ENCODE measurements around the gene CSNK1G1.
"Not testable (repeated sequence)": the region's sequence is repeated elsewhere in the genome, so short reads cannot be mapped to it uniquely, and the experiment has no call there.

CSNK1G1 gene

DNA sequence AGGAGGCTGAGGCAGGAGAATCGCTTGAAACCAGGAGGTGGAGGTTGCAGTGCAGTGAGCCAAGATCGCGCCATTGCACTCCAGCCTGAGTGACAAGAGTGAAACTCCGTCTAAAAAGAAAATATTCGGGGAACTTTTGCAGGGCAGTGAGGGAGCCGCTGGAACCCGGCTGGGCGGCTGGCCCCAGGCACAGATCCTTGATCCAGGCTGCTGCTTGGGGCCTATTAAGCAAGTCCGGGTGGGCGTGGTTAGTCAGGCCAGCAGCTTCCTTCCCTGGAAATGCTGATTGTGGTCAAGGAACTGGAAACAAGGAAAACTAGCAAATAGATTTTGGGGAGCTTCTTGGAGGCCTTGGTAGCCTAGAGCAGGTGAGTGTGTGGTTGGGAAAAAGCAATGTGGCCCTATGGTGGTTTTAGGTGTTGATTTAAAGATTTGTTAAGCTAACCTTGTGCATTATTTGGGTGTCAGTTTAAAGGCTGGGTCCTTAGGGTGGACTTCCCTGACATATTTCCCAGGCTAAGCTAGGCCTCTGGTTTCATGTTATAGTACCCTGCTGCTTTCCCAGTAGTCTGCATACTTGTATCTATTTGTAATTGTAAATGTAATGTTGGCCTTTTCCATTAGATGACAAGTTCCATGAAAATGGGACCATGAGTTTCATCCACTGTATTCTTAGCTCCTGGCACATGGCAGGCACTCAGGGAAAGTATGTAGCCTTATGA, 222.2 kb downstream of the CSNK1G1 start:
- DNase-seq (ENCODE audit: low read depth) = no peak

DNA sequence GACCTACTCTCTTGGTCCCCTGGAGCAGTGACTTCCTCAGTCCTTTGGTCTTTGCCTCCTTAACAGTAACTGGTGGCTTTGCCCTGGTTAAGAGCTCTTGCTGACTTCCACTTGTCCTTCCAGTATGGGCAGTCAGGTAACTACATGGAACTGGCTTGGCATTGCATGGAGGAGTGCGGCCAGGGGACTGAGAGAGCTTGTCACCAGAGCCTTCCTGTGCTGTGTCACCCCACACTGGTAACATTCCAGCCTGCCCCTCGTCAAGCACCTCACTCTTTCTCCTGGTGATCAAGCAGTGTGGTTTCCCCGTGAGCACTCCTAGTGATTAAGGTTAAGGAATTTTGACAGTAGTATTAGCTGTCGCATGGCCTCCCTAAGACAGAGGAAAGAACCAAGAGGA, 223.8 kb downstream of the CSNK1G1 start:
- no peak for DNase-seq (ENCODE audit: low read depth)

DNA sequence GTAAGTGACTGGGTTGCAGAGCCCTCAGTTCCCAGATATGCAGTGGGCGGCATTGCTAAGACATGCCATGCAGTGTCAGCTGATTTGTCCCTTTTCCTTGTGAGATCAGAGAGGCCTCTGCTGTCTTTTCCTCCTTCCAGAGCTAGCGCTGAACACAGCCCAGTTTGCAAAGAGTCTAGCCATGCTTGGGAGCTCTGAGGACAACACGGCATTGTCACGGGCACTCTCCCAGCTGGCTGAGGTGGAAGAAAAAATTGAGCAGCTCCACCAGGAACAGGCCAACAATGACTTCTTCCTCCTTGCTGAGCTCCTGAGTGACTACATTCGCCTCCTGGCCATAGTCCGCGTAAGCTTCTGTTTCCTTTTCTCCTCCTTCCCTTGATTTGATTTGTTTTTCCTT, 224.4 kb downstream of the CSNK1G1 start:
- no peak for DNase-seq (ENCODE audit: low read depth)

DNA sequence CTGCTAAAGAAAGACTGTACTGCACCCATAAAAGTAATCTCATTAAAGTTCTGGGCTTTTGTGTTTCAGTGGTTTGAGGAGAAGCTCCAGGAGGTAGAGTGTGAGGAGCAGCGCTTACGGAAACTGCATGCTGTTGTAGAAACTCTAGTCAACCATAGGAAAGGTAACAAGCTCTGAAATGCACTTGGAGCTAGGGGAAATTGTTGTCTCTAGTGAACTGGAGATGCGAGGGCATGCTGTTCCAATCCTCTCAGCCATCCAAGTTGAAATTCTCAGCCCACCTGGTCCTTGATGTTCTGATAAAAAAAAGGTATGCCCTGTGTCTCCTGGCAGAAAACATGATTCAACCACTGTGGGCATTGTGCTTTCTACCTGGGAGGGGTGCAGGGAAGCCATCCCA, 225.8 kb downstream of the CSNK1G1 start:
- no peak for DNase-seq (ENCODE audit: low read depth)

DNA sequence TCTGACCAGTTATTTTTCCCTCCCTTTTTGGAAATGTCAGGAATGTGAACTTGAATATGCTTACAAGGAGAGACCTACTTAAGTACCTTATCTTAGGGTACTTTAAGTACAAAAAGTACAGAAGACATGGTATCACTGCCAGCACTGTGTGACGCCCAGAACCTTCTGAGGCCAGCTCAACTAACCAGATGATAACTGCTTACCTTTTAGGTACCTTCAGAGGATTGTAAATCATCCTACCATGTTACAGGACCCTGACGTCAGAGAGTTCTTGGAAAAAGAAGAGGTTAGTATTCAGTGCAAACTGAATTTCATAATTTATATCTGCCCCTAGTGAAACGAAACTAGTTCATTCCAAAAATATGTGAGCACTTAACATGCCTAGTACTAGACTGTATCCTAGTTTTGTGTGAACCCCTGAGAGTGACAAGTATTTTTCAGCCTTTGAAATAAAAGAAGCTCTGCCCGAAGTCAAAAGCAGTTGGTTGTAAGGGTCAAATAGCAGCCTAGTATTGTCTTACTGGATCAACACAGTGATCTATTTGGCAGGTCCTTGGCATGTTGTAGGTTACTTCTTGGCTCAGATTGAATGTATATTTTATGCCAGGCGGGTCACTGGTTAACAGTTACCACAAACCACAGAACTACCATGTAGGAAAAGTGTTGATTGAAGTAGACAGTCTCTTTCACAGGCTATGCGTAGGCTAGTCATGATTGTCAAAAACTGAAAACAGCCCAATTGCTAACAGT, 228.3 kb downstream of the CSNK1G1 start:
- no peak for DNase-seq (ENCODE audit: low read depth)

DNA sequence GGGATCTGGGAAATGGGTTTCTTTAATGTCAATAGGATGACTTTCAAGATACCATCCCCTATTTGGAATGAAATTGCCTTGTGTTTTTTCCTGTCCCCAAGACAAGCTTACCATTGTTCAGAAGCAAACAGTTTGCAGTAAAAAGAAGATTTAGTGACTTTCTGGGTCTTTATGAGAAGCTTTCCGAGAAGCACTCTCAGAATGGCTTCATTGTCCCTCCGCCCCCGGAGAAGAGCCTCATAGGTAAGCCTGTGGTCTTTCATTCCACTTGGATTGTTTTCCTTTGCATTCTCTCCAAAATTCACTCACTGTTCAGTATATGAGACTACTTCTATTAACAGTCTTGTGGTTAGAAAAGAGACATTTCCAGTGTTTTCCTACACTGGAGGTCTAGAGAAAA, 230.0 kb downstream of the CSNK1G1 start:
- no peak for DNase-seq (ENCODE audit: low read depth)

DNA sequence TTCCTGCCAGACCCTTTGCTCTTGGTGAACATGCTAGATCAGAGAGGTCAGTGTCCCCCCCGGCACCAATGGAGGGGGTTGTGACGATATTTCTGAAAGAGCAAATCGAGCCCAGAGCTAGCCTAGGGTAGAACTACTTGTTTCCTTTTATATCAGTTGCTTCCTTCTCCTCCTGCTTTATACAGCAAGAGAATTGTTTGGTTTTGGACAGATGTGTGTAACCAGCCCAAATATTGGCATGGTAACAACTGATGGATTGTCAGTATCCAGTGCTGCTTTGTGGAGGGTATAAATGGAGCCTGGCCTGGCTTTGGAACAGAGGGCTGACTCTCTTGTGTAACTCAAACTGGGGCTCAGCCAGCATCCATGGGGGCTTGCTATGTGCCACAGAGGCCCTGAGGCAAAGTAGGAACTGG, 233.0 kb downstream of the CSNK1G1 start:
- DNase-seq (ENCODE audit: low read depth) = no peak

DNA sequence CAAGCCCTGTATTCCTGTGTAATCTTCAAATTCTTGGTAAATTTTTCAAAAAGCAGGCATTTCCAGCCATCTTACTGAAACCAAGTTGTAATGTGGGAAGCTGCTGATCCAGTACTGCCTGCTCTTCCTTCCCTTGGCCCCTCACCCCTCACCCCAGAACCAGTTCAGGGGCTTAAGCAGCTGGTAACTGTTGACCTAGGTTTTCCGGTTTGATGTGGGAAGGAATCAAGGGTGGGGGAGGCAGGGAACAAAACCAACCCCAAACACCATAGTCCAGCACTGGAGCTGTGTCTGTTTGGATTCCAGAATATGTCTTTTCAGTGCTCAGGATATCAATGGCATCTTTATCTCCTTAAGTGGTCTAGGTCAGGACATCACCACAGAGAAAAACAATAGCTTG, 233.5 kb downstream of the CSNK1G1 start:
- no peak for DNase-seq (ENCODE audit: low read depth)

DNA sequence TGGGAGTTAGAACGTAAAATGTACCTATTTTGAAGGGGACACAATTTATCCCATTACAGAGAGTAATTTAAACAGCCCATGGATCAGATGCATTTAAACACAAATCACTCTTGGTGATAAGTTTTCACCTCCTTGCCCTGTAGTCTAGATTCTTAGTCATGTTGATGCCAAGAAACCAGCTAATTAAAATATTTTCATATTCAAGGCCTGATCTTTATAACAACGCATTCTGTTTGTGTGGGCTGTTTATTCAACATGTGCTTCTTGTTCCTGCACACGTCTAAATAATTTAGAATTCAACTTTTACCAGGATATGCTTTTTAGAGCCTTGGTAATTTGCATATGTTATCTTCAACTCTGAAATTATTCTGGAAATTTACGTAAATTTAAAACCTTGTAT, 234.4 kb downstream of the CSNK1G1 start:
- no peak for DNase-seq (ENCODE audit: low read depth)

DNA sequence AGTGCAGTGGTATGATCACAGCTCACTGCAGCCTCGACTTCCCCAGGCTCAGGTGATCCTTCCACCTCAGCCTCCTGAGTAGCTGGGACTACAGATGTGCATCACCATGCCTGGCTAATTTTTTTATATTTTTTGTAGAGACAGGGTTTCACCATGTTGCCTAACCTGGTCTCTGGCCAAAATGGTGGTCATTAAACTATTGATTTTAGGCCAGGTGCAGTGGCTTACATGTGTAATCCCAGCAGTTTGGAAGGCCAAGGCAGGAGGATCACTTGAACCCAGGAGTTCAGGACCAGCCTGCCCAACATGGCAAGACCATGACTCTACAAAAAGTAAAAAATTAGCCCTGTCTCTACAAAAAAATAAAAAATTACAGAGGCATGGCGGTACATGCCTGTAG, 235.7 kb downstream of the CSNK1G1 start:
- not testable (repeated sequence) for DNase-seq (ENCODE audit: low read depth)

DNA sequence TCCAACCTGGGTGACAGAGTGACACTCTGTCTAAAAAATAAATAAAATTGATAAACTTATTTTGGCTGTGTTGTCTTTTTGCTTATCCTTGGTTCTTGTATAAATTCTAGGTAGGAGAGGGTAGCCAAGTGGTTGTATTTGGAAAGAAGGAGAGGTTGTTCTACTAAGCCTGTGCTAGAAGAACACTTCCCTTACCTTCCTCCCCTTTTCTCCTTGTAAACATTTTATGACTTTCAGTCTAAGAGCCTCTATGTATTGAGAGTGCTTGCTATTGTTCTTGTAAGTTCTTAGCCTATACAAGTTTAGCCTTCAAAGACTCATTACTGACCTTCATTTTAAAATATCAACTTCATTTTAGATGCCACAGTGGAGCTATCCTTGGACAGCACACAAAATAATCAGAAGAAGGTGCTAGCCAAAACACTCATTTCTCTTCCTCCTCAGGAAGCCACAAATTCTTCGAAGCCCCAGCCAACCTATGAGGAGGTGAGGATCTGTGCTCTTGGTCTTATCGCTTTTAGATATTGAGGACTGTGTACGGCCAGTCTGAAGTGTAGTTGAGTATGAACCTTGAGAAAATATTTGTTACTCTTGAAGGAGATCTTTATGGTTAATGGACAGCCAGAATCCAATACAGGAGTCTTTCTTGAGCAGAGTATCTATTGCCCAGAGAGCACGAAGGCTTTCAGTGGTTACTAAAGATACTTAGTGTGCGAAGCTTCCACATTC, 238.1 kb downstream of the CSNK1G1 start:
- no peak for DNase-seq (ENCODE audit: low read depth)
